DND-41 (cell line): ENCODE data around the gene CIBAR2.

ENCODE experiments used
- ATAC-seq: fragments of 200-7000 bp; cut with Tn5 transposase; 3 replicates; pipeline ENCODE4 v1.9.1; 2021; ENCODE audit warnings: low read depth; ENCODE audit not compliant: insufficient read depth
- DNase-seq: peaks from one replicate; pipeline ENCODE4 v3.0.0-alpha.2; 2020
- H2AFZ ChIP-seq: 2 replicates; pipeline ENCODE4 v1.6.0; 2012; ENCODE audit warnings: low read depth, low read length
- H3K27ac ChIP-seq: 2 replicates; pipeline ENCODE4 v1.5.1; 2012; ENCODE audit warnings: low read length, inconsistent platforms
- H3K27me3 ChIP-seq: fragments of 200-600 bp; sonication (generic); 2 replicates; pipeline ENCODE4 v1.6.0; 2012; ENCODE audit warnings: low read length, mild to moderate bottlenecking, inconsistent platforms; ENCODE audit not compliant: insufficient read depth, poor library complexity
- H3K36me3 ChIP-seq: 2 replicates; pipeline ENCODE4 v1.5.1; 2012; ENCODE audit warnings: low read length, inconsistent platforms; ENCODE audit not compliant: insufficient read depth
- H3K4me1 ChIP-seq: 2 replicates; pipeline ENCODE4 v1.5.1; 2012; ENCODE audit warnings: mild to moderate bottlenecking, low read length; ENCODE audit not compliant: insufficient read depth
- H3K4me2 ChIP-seq: 2 replicates; pipeline ENCODE4 v1.6.0; 2012; ENCODE audit warnings: mild to moderate bottlenecking, moderate library complexity, low read length, inconsistent platforms; ENCODE audit not compliant: insufficient read depth
- H3K4me3 ChIP-seq, 2 experiments: fragments of 200-600 bp in 1 of 2; shearing (Covaris generic) in 1 of 2; 2 replicates each; pipeline ENCODE4 v1.5.1; 2012 to 2016; ENCODE audit warnings: inconsistent platforms in 2 of 2, low read length in 2 of 2, mild to moderate bottlenecking in 2 of 2, low read depth in 1 of 2, moderate library complexity in 1 of 2
- H3K79me2 ChIP-seq: 2 replicates; pipeline ENCODE4 v1.6.0; 2012; ENCODE audit warnings: low read length, inconsistent platforms; ENCODE audit not compliant: insufficient read depth
- H3K9ac ChIP-seq: 2 replicates; pipeline ENCODE4 v1.6.0; 2012; ENCODE audit warnings: low read depth, mild to moderate bottlenecking, inconsistent platforms, low read length, moderate library complexity
- H3K9me3 ChIP-seq: 2 replicates; pipeline ENCODE4 v1.5.1; 2012; ENCODE audit warnings: low read length, moderate library complexity, mild to moderate bottlenecking, inconsistent platforms; ENCODE audit not compliant: insufficient read depth, severe bottlenecking
- H4K20me1 ChIP-seq: 2 replicates; pipeline ENCODE4 v1.6.0; 2012; ENCODE audit warnings: low read length; ENCODE audit not compliant: insufficient read depth
- EZH2 ChIP-seq: IDR thresholded peaks from 3 replicates; pipeline ENCODE4 v1.6.1; 2012; ENCODE audit warnings: borderline replicate concordance, low read depth, mild to moderate bottlenecking, moderate library complexity, low read length, inconsistent platforms; ENCODE audit not compliant: severe bottlenecking
- TF ChIP-seq, protein P1 (sequence below): IDR thresholded peaks from 2 replicates; pipeline ENCODE4 v1.5.1; 2012; ENCODE audit warnings: borderline replicate concordance, low read length, moderate library complexity, mild to moderate bottlenecking; ENCODE audit not compliant: poor library complexity, severe bottlenecking; ENCODE audit errors: extremely low read depth

CIBAR2 gene

DNA sequence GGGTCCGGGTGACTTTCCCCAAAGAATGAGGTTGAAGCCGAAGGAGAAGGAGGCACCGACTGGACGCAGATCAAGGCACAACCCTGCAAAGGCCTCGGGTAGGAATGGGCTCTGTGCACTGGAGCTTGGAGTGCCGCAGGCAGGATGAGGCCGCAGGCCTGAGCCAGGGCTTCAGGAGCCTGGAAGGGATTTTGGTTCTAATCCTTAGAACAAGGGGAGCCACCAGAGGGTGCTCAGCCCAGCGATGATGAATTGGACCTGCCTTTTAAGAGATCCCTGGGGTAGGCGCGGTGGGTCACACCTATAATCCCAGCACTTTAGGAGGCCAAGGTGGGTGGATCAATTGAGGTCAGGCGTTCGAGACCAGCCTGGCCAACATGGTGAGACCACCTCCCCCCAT is 8.1 kb downstream of the CIBAR2 start:
- no peak overlapping the region for H3K9ac ChIP-seq
- no peak overlapping the region for H2AFZ ChIP-seq
- H3K79me2 ChIP-seq: no peaks in the 10 kb centered on the region
- H3K36me3 ChIP-seq: no peaks in the 10 kb centered on the region
- no peaks in the 10 kb centered on the region for H3K9me3 ChIP-seq
- H3K27ac ChIP-seq: no peak overlapping the region
- no peak overlapping the region for H3K4me2 ChIP-seq
- DNase-seq: no peak
- no peaks in the 10 kb centered on the region for H3K27me3 ChIP-seq
- no peak for ATAC-seq
- H4K20me1 ChIP-seq: no peaks in the 10 kb centered on the region; the same call in 1 of the 2 replicates
- H3K4me1 ChIP-seq: no peaks in the 10 kb centered on the region
- no peak for TF ChIP-seq EZH2
- no peak overlapping the region for H3K4me3 ChIP-seq

- H3K4me2 ChIP-seq: no peak overlapping the region
- no peak overlapping the region for H3K9ac ChIP-seq
- H3K4me1 ChIP-seq: no peaks in the 10 kb centered on the region
Observed at GRCh38 chr16:85103114-85104079, 8.9 kb downstream of the CIBAR2 start.

GRCh38 chr16:85101956-85102630 is 10.2 kb downstream of the CIBAR2 start:
- H4K20me1 ChIP-seq: no peaks in the 10 kb centered on the region; the same call in 1 of the 2 replicates
- ATAC-seq: no peak
- TF ChIP-seq, protein P1, sequence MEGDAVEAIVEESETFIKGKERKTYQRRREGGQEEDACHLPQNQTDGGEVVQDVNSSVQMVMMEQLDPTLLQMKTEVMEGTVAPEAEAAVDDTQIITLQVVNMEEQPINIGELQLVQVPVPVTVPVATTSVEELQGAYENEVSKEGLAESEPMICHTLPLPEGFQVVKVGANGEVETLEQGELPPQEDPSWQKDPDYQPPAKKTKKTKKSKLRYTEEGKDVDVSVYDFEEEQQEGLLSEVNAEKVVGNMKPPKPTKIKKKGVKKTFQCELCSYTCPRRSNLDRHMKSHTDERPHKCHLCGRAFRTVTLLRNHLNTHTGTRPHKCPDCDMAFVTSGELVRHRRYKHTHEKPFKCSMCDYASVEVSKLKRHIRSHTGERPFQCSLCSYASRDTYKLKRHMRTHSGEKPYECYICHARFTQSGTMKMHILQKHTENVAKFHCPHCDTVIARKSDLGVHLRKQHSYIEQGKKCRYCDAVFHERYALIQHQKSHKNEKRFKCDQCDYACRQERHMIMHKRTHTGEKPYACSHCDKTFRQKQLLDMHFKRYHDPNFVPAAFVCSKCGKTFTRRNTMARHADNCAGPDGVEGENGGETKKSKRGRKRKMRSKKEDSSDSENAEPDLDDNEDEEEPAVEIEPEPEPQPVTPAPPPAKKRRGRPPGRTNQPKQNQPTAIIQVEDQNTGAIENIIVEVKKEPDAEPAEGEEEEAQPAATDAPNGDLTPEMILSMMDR: no peak
- TF ChIP-seq EZH2: no peak
- H3K4me3 ChIP-seq: no peak overlapping the region
- no peak overlapping the region for H2AFZ ChIP-seq
- H3K9me3 ChIP-seq: no peaks in the 10 kb centered on the region
- H3K27ac ChIP-seq: no peak overlapping the region
- no peaks in the 10 kb centered on the region for H3K27me3 ChIP-seq
- no peaks in the 10 kb centered on the region for H3K79me2 ChIP-seq
- DNase-seq: no peak
- no peak overlapping the region for H3K9ac ChIP-seq
- H3K4me1 ChIP-seq: no peaks in the 10 kb centered on the region
- H3K4me2 ChIP-seq: no peak overlapping the region
- H3K36me3 ChIP-seq: no peaks in the 10 kb centered on the region

More at GRCh38 chr16:85103114-85104079, 8.9 kb downstream of the CIBAR2 start:
- Histone ChIP-seq H3K36me3 (no peaks in the 10 kb centered on the region), H3K9me3 (no peaks in the 10 kb centered on the region), H4K20me1 (no peaks in the 10 kb centered on the region; the same call in 1 of the 2 replicates), H3K79me2 (no peaks in the 10 kb centered on the region), H3K27me3 (no peaks in the 10 kb centered on the region), H3K27ac (no peak overlapping the region), H2AFZ (no peak overlapping the region), H3K4me3 (no peak overlapping the region)
- DNase-seq (no peak), ATAC-seq (no peak)
- TF ChIP-seq, protein P1: no peak
- no peak for TF ChIP-seq EZH2

- DNase-seq (no peak), ATAC-seq (no peak)
- no peaks in the 10 kb centered on the region for H3K27me3 ChIP-seq
- H3K9me3 ChIP-seq: no peaks in the 10 kb centered on the region
- no peaks in the 10 kb centered on the region for H4K20me1 ChIP-seq
- H2AFZ ChIP-seq: no peak overlapping the region
- TF ChIP-seq EZH2: no peak
- TF ChIP-seq, protein P1: no peak
- H3K27ac ChIP-seq: no peak overlapping the region
- H3K9ac ChIP-seq: no peak overlapping the region
- no peak overlapping the region for H3K4me3 ChIP-seq
- H3K36me3 ChIP-seq: no peaks in the 10 kb centered on the region
- H3K4me2 ChIP-seq: no peak overlapping the region
- no peaks in the 10 kb centered on the region for H3K4me1 ChIP-seq
- H3K79me2 ChIP-seq: no peaks in the 10 kb centered on the region
Observed at GRCh38 chr16:85100265-85100664, 12.0 kb downstream of the CIBAR2 start.
